Stimulated activated CD4-positive, alpha-beta T cell treated with anti-CD3 and anti-CD28 coated beads, TNF-alpha, amount 100 ng/mL, for 24 hours (primary cell): Measurements from ENCODE around the gene EPHB4.
"Not testable (repeated sequence)": the region's sequence is repeated elsewhere in the genome, so short reads cannot be mapped to it uniquely, and the experiment has no call there.

Experiments
- DNase-seq, 3 experiments: peaks; one replicate each; pipeline ENCODE4 v3.0.0-alpha.2; 2020; ENCODE audit warnings: low read depth in 3 of 3

The EPHB4 gene

DNA sequence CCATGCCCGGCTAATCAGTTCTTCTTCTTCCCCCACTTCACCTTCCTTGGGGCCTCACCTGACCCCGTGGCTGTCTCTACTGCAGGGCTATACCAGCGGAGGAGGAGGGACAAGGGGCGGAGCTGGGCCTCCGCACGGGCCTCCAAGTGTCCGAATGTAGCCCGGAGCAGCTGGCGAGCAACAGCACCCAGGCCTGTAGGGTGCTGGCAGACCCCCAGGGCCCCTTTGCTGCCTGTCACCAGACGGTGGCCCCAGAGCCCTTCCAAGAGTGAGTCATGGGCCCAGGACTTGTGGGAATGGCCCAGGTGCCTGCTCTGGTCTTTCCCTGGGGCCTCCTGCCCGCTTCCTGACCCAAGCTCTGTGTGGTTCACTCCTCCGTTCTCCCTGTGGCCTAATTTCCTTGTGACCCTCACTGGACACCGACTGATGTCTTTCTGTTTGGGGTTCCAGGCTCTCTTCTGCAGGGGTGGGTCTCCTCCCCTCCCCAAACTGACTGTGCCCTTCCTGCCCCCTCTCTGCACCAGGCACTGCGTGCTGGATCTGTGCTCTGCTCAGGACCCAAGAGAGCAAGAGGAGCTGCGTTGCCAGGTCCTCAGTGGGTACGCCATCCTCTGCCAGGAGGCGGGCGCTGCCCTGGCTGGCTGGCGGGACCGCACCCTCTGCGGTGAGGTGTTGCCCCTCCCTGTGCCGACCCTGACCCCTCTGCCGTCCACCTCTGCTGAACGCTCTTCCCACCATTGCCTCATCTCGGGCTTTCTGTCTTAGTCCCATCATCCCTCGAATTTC lies 35.2 kb downstream of the EPHB4 start:
- no peak for DNase-seq

DNA sequence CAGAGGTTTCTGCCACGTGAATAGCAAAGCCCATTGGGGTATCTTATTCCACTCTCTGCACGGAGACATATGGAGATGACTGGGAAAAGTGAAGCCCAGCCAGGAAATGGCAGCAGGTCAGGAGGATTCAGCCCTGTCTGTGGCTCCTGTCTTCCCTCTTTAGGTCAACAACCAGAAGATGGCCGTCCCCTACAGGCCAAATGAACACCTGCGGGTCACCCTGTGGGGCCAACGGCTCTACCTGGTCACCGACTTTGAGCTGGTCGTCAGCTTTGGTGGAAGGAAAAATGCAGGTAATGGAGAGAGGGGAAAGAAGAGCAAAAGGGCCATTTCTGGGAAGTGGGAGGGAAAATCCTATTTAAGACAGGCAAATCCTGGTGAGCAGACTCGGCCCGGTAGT lies 38.3 kb downstream of the EPHB4 start:
- DNase-seq, result no peak

DNA sequence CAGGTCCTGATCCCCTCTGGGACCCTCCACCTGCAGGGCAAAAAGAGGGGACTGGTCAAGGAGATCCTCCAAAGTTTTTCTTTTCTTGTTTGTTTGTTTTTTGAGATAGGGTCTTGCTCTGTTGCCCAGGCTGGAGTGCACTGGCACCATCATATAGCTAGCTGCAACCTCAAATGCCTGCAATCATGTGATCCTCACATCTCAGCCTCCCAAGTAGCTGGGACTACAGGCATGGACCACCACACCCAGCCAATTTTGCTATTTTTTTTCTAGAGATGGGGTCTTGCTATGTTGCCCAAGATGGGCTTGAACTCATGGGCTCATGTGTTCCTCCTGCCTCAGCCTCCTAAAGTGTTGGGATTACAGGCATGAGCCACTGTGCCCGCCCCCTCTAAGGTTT lies 41.0 kb downstream of the EPHB4 start:
- no peak for DNase-seq

DNA sequence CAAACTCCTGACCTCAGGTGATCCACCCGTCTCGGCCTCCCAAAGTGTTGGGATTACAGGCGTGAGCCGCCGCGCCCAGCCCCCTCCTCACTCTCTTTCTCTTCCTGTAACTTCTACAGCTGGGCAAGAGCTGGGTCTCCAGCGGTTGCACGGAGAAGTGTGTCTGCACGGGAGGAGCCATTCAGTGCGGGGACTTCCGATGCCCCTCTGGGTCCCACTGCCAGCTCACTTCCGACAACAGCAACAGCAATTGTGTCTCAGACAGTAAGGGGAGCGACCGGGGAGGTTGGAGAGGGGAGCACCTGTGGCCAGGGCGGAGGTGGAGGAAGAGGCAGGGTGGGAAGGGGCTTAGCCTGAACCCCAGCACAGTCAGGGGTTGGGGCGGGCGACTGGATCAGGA lies 41.4 kb downstream of the EPHB4 start:
- no peak for DNase-seq

DNA sequence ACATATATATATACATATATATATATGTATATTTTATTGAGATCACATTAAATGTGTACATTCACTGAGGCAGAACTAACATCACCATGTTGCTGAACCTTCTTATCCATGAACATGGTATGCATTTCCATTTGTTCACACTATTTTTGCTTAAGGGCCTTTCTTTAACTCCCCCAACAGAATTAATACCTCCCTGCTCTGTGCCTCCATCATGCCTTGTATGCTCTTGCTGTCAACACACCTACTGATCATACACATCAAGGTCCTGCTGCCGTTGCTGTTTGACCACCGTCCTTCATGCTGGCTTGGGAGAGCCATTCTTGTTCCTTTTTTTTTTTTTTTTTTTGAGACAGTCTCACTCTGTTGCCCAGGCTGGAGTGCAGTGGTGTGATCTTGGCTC lies 43.5 kb downstream of the EPHB4 start:
- DNase-seq, result no peak

DNA sequence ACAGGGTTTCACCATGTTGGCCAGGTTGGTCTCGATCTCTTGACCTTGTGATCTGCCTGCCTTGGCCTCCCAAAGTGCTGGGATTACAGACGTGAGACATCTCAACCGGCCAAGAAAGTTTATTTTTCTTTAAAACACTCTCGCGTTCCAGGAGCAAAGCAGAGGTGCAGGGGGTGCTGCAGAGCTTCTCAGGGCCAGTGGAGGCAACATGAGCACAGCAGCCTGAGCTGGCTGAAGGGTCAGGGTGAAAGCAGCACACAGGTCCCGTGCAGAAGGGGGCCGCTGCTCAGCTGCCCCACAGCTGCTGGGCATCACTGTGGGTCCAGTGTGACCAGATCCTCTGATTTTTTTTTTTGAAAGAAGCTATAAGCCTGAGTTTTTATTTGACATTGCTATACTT lies 46.1 kb downstream of the EPHB4 start:
- DNase-seq, result no peak

DNA sequence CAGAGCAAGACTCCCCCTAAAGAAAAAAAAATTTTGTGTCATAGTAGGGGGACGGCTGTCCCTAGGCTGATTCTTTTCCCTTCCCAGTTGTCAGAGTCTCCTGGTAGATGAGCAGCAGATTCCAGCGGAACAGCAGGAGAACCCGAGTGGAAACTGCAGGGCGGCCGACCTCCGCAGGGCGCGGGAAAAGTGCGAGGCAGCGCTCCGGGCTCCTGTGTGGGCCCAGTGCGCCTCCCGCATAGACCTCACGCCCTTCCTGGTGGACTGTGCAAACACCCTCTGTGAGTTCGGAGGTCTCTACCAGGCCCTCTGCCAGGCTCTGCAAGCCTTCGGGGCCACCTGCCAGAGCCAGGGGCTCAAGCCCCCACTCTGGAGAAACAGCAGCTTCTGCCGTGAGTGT lies 48.0 kb downstream of the EPHB4 start:
- no peak for DNase-seq

DNA sequence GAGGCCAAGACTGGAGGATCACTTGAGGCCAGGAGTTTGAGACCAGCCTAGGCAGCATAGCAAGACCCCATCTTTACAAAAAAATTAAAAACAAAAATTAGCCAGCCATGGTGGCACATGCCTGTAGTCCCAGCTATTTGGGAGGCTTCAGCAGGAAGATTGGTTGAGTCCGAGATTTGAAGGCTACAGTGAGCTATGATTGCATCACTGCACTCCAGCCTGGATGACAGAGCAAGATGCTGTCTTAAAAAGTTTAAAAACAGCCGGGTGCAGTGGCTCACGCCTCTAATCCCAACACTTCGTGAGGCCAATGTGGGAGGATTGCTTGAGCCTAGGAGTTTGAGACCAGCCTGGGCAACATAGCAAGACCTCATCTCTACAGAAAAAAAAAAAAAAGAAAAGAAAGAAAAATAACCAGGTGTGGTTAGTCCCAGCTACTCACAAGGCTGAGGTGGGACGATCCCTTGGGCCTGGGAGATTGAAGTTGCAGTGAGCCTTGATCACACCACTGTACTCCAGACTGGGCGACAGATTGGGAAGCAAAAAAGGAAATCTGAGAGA lies 49.2 kb downstream of the EPHB4 start:
- no peak for DNase-seq

DNA sequence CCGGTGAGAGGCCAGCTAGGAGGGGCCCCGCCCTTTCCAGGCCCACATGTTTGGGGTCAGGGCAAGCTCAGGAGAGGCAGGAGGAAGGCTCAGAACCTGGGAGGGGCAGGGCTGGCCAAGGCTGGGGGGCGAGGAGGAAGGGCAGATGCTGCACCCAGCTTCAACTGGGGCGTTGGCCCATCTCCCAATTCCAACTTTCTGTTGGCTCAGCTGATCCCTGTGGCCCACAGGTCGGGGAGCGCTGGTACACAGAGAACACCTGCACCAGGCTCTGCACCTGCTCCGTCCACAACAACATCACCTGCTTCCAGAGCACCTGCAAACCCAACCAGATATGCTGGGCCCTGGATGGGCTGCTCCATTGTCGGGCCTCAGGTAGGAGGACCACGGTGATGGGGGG lies 53.8 kb downstream of the EPHB4 start:
- DNase-seq, result no peak

DNA sequence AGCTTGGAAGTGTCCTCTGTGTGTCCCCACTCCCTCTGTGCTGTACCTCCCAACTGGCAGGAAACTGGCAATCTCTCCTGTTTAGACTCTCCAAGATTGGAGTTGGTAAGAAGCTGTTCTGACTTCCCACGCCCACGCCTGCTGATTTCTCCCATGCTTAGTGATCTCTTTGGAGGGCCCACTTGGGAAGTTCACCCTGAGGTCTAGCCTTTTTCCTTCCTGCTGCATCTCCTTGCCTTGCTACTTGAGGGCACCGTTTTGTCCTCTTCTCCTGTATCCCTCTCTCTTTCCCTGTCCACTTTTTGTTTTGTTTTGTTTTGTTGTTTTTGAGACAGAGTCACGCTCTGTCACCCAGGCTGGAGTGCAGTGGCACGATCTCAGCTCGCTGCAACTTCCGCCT lies 58.5 kb downstream of the EPHB4 start:
- no peak for DNase-seq

DNA sequence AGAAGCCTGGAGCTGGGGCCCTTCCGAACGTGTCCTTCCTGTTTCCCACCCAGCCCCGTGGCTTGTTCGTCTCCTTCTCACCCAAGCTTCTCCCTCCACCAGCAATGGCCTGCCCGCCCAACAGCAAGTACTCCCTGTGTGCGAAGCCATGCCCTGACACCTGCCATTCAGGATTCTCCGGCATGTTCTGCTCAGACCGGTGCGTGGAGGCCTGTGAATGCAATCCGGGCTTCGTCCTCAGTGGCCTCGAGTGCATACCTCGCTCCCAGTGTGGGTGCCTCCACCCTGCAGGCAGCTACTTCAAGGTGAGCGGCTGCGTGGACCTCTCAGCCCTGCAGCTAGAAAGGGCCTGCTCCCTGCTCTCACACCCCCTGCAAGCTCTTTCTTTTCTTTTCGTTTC lies 62.1 kb downstream of the EPHB4 start:
- no peak for DNase-seq

DNA sequence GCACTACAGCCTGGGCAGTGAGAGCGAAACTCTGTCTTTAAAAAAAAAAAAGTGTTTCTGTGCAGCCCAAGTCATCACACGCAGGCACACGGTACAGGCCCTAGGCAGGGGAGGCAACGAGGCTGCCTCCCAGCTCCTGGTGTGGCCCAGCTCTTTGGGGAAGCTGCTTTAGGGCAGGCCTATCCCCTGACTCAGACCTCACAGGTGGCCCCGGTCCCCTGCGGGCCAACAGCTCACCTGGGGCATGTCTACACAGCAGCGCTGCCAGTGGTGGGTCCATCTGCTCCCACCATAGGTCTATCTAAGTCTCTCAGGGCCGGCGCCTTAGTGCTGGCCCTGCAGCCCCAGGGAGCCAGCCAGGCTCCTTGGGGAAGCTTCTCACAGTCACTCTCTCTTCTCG lies 62.5 kb downstream of the EPHB4 start:
- DNase-seq, result no peak

DNA sequence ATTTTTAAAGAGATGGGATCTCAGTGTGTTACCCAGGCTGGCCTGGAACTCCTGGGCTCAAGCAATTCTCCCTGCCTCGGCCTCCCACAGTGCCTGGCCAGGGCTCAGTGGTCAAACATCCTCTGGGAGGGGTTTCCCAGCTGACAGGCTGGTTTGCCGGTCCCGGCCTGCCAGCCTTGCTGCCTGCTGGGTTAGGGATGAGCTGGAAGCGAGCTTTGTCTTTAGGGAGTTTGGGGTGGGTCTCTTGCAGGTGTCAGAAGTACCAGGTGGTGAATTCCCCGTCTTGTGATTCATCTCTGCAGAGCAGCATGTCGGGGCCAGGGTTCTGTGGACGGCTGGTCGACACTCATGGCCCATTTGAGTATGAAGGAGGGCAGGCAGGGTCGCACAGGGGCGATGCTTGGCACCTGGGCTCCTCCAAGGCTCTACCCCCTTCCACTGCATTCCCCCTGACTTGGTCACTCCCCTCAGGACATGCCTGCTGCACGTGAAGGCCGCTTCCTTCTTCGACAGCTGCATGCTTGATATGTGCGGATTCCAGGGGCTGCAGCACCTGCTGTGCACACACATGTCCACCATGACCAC lies 63.7 kb downstream of the EPHB4 start:
- no peak for DNase-seq

DNA sequence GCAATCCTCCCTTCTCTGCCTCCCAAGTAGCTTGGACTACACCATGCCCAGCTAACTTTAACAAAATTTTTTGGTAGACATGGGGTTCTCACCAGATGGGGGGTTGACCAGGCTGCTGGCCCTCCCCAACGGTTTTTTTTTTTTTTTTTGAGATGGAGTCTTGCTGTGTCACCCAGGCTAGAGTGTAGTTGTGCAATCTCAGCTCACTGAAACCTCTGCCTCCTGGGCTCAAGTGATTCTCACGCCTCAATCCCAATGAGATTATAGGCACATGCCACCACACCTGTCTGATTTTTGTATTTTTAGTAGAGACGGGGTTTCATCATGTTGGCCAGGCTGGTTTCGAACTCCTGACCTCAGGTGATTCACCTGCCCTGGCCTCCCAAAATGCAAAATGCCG lies 64.5 kb downstream of the EPHB4 start:
- DNase-seq, result not testable (repeated sequence)

DNA sequence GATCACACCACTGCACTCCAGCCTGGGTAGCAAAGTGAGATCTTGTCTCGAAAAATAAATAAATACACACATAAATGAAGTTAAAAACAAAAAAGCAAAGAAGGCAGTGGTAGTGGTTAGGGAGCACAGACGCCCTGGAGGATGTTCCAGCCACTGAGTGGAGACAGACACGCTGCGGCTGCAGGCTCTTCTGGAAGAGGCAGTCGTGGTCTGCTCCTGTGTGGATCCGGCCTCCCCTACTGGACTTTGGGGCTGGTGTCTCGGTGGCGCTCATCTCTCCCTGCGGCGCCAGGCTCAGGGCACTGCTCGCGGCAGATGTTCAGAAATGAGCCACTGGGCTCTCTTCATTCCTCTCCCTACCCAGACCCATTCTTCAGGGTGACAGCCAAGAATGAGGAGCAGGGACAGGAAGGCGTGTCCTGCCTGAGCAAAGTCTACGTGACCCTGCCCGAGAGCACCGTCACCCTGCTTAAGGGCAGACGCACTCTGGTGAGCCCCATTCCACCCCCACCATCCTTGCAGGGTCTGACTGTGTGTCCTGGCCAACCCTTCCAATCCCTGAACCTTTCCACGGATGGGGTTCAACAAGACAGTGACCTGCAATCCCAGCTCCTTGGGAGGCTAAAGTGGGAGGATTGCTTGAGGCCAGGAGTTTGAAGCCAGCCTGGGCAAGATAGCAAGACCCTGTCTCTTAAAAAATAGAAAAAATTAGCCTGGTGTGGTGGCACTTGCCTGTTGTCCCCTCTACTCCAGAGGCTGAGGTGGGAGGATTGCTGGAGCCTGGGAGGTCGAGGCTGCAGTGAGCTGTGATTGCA lies 67.8 kb downstream of the EPHB4 start:
- no peak for DNase-seq

DNA sequence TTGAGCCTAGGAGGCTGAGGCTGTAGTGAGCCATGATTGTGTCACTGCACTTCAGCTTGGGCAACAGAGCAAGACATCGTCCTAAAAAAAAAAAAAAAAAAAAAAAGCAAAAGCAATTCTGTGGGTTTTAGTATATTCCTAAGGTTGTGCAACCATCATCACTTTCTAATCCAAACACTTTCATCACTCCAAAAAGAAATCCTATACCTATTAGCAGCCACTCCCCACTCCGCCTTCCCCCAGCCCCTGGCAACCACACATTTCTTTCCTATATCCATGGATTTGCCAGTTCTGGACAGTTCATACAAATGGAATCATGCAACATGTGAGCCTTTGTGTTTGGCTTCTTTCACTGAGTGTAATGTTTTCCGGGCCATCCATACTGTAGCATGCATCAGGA lies 73.6 kb downstream of the EPHB4 start:
- no peak for DNase-seq

DNA sequence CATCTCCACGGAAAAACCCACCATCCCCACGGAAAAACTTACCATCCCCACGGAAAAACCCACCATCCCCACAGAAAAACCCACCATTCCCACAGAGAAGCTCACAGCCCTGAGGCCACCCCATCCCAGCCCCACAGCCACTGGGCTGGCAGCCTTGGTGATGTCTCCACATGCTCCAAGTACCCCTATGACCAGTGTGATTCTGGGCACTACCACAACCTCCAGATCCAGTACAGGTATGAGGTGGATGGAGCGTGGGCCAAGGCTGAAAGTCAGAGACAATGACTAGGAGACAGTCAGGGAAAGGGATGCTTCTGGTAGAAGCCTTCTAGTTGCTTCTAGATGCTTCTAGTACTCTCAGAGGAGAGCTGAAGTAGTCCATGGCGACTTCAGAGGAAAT lies 74.3 kb downstream of the EPHB4 start:
- no peak for DNase-seq
